PC-9 (cell line): Measurements from ENCODE around the gene HK3.

Experiments used
- CTCF ChIP-seq: fragments of 200-600 bp; sonication (generic); conservative IDR thresholded peaks from 2 replicates; pipeline ENCODE4 v1.6.1; 2017; ENCODE audit warnings: mixed run types, antibody characterized with exemption, mild to moderate bottlenecking, moderate library complexity
- EZH2 ChIP-seq: fragments of 200-600 bp; sonication (generic); IDR thresholded peaks from 2 replicates; pipeline ENCODE4 v1.8.0; 2017; ENCODE audit warnings: antibody characterized with exemption, low read depth

GRCh38 chr5:176879663-176880361 lies 19.3 kb downstream of the HK3 start:
- TF ChIP-seq CTCF, result no peak
- no peak for TF ChIP-seq EZH2
